ENCODE data around the gene TMEM117.

TMEM117 gene

DNA sequence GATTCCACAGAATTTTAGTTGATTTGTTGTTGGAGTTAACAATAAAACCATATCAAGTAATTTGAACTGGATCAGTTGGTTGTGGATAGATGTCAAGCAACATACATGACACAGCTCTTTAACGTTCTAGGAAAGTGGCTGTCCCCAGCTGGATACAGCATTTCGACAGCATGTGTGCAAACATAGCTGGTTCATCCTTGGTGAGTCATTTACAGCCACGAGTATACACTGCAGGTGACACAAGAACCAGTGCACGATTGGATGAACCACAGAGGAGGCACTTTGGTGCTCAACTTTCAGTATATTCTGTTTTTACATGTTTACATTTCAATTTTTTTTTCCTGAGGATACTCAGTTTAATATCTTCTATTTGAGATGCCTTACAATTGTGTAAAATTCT lies 242.4 kb downstream of the TMEM117 start:
- Histone ChIP-seq H3K4me3 (ENCODE audit: low read depth, low read length) (no peak overlapping the region), H3K79me1 (ENCODE audit: low read length) (no peaks in the 10 kb centered on the region)

DNA sequence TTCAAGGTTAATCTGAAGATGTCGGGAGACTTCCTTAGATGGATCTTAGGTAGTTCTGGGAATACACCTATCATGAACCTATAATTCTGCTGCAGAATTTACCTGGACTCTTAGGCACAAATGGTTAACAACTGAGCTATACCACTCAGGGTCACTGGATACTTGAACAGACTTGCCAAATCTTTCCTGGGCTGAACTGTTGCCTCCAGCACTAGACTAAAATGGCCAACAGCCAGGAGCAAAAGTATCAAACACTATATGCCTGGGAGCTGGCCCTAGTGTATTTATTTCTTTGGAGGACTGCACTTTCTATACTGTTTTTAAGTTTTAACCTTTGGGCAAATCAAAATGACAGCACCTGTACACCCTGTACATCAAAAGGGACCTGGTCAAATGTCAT lies 252.8 kb downstream of the TMEM117 start:
- no peak overlapping the region for H4K8ac ChIP-seq (ENCODE audit: low read depth, low read length)
- DNase-seq, result no peak

More for the DNA sequence above, 242.4 kb downstream of the TMEM117 start:
- Histone ChIP-seq H2AK5ac (ENCODE audit: low read length) (no peak overlapping the region), H3K79me2 (ENCODE audit: control insufficient read depth, insufficient read depth, low read length, poor library complexity) (no peaks in the 10 kb centered on the region), H3K4ac (ENCODE audit: low read depth, low read length) (no peak overlapping the region), H3K36me3 (ENCODE audit: control insufficient read depth in 1 of 2, insufficient read depth in 2 of 2, low read length in 2 of 2) (no peaks in the 10 kb centered on the region), H3K27ac (ENCODE audit: low read depth, low read length) (no peak overlapping the region), H3K18ac (ENCODE audit: low read length) (no peak overlapping the region), H4K91ac (ENCODE audit: low read depth, low read length) (no peak overlapping the region), H3K14ac (ENCODE audit: low read length) (no peak overlapping the region), H3K9me3 (ENCODE audit: insufficient read depth, low read depth, low read length) (no peaks in the 10 kb centered on the region), H3K27me3 (ENCODE audit: insufficient read depth, low read length) (no peaks in the 10 kb centered on the region), H3K23ac (ENCODE audit: low read length) (no peak overlapping the region), H2AFZ (ENCODE audit: insufficient read depth, low read length, poor library complexity) (no peak overlapping the region), H4K12ac (ENCODE audit: low read depth, low read length) (no peak overlapping the region), H3K4me2 (ENCODE audit: low read length) (no peak overlapping the region), H3K4me1 (ENCODE audit: control insufficient read depth in 1 of 2, insufficient read depth in 2 of 2, low read length in 2 of 2) (no peaks in the 10 kb centered on the region), H3K9ac (ENCODE audit: low read length) (no peak overlapping the region), H2BK120ac (ENCODE audit: insufficient read depth, low read length, poor library complexity) (no peak overlapping the region), H2BK12ac (ENCODE audit: low read length) (no peak overlapping the region), H2BK5ac (ENCODE audit: low read depth, low read length, poor library complexity) (no peak overlapping the region), H4K8ac (ENCODE audit: low read depth, low read length) (no peak overlapping the region)
- peak; percentile 5 to 28 for DNase-seq
- no CpG with 5 or more reads among the region's 4 CpGs for WGBS (ENCODE audit: extremely low coverage, insufficient coverage, insufficient read length)

DNA sequence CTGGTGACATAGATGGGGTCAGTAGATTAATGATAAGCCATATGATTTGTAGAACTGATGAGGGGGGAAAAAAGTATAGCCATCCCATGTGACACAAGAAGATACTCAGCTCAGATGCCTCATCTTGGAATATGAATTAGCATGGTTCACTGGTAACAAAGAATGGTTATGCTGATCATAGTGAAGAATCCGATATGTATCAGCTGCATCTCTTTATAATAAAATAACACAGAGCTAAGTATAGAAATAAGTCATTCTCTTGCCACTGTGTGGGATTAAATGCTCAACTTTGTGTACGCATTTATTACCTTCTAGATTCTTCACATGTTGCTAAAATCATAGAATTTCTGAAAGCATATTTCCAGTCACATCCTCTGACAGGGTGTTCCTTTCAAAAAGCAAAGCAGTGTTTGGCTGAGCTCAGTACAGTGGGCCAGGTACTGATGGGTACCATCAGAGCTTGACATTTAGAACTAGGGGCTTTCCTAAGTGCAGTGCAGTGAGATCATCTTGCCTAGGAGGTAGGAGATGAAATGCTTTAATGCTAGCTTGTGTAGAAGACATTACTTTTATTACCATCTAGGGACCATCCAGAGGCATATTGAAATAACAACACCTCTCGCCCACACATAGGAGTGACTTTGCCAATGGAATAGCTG lies 256.2 kb downstream of the TMEM117 start:
- no peak overlapping the region for H2BK5ac ChIP-seq (ENCODE audit: low read depth, low read length, poor library complexity)
- no peak overlapping the region for H4K12ac ChIP-seq (ENCODE audit: low read depth, low read length)
- H2BK12ac ChIP-seq (ENCODE audit: low read length), result no peak overlapping the region
- H3K23ac ChIP-seq (ENCODE audit: low read length), result no peak overlapping the region
- H3K27ac ChIP-seq (ENCODE audit: low read depth, low read length), result no peak overlapping the region
- H2BK120ac ChIP-seq (ENCODE audit: insufficient read depth, low read length, poor library complexity), result no peak overlapping the region
- H3K9ac ChIP-seq (ENCODE audit: low read length), result no peak overlapping the region
- H3K18ac ChIP-seq (ENCODE audit: low read length), result no peak overlapping the region
- H3K79me2 ChIP-seq (ENCODE audit: control insufficient read depth, insufficient read depth, low read length, poor library complexity), result no peaks in the 10 kb centered on the region
- no peak overlapping the region for H2AFZ ChIP-seq (ENCODE audit: insufficient read depth, low read length, poor library complexity)
- no peaks in the 10 kb centered on the region for H3K36me3 ChIP-seq (ENCODE audit: control insufficient read depth in 1 of 2, insufficient read depth in 2 of 2, low read length in 2 of 2)
- no CpG with 5 or more reads among the region's 3 CpGs for WGBS (ENCODE audit: extremely low coverage, insufficient coverage, insufficient read length)
- no peaks in the 10 kb centered on the region for H3K79me1 ChIP-seq (ENCODE audit: low read length)
- no peak overlapping the region for H2AK5ac ChIP-seq (ENCODE audit: low read length)
- H3K4ac ChIP-seq (ENCODE audit: low read depth, low read length), result no peak overlapping the region
- H3K14ac ChIP-seq (ENCODE audit: low read length), result no peak overlapping the region
- no peaks in the 10 kb centered on the region for H3K9me3 ChIP-seq (ENCODE audit: insufficient read depth, low read depth, low read length)
- no peak overlapping the region for H4K91ac ChIP-seq (ENCODE audit: low read depth, low read length)
- no peak overlapping the region for H3K4me2 ChIP-seq (ENCODE audit: low read length)
- no peaks in the 10 kb centered on the region for H3K27me3 ChIP-seq (ENCODE audit: insufficient read depth, low read length)
- H3K4me3 ChIP-seq (ENCODE audit: low read depth, low read length), result no peak overlapping the region
- H4K8ac ChIP-seq (ENCODE audit: low read depth, low read length), result no peak overlapping the region
- no peak for DNase-seq
- no peaks in the 10 kb centered on the region for H3K4me1 ChIP-seq (ENCODE audit: control insufficient read depth in 1 of 2, insufficient read depth in 2 of 2, low read length in 2 of 2)

More for the DNA sequence above, 252.8 kb downstream of the TMEM117 start:
- Histone ChIP-seq H3K27me3 (ENCODE audit: insufficient read depth, low read length) (no peaks in the 10 kb centered on the region), H4K91ac (ENCODE audit: low read depth, low read length) (no peak overlapping the region), H3K36me3 (ENCODE audit: control insufficient read depth in 1 of 2, insufficient read depth in 2 of 2, low read length in 2 of 2) (no peaks in the 10 kb centered on the region), H3K23ac (ENCODE audit: low read length) (no peak overlapping the region), H2AFZ (ENCODE audit: insufficient read depth, low read length, poor library complexity) (no peak overlapping the region), H3K18ac (ENCODE audit: low read length) (no peak overlapping the region), H3K79me1 (ENCODE audit: low read length) (no peaks in the 10 kb centered on the region), H4K12ac (ENCODE audit: low read depth, low read length) (no peak overlapping the region), H2BK5ac (ENCODE audit: low read depth, low read length, poor library complexity) (no peak overlapping the region), H3K9me3 (ENCODE audit: insufficient read depth, low read depth, low read length) (no peaks in the 10 kb centered on the region), H2BK120ac (ENCODE audit: insufficient read depth, low read length, poor library complexity) (no peak overlapping the region), H3K79me2 (ENCODE audit: control insufficient read depth, insufficient read depth, low read length, poor library complexity) (no peaks in the 10 kb centered on the region), H2AK5ac (ENCODE audit: low read length) (no peak overlapping the region), H3K4me3 (ENCODE audit: low read depth, low read length) (no peak overlapping the region), H3K4ac (ENCODE audit: low read depth, low read length) (no peak overlapping the region), H3K4me2 (ENCODE audit: low read length) (no peak overlapping the region), H2BK12ac (ENCODE audit: low read length) (no peak overlapping the region), H3K14ac (ENCODE audit: low read length) (no peak overlapping the region), H3K27ac (ENCODE audit: low read depth, low read length) (no peak overlapping the region), H3K9ac (ENCODE audit: low read length) (no peak overlapping the region), H3K4me1 (ENCODE audit: control insufficient read depth in 1 of 2, insufficient read depth in 2 of 2, low read length in 2 of 2) (no peaks in the 10 kb centered on the region)
- WGBS (ENCODE audit: extremely low coverage, insufficient coverage, insufficient read length), result no CpG with 5 or more reads among the region's 1 CpG

DNA sequence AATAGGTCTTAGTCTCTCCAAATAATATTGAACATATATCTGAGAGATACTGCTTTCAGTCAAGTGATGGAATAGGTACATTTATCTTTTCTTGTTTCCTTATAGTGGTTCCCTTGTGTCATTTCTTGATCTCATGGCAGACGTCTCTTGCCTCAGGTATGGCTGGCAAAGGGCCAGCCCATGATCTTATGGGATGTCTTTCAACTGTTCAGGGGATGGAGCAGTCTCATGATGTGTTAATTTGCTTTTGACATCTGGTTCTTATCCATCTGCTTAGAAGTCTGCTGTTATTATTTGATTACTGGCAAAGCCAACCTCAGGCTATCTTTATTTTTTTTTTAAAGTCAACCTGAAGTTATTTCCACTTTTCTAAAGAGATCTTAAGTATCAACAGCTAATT lies 262.9 kb downstream of the TMEM117 start:
- Histone ChIP-seq H2BK12ac (ENCODE audit: low read length) (no peak overlapping the region), H2AFZ (ENCODE audit: insufficient read depth, low read length, poor library complexity) (no peak overlapping the region), H3K14ac (ENCODE audit: low read length) (no peak overlapping the region), H3K4ac (ENCODE audit: low read depth, low read length) (no peak overlapping the region), H3K36me3 (ENCODE audit: control insufficient read depth in 1 of 2, insufficient read depth in 2 of 2, low read length in 2 of 2) (no peaks in the 10 kb centered on the region), H3K4me2 (ENCODE audit: low read length) (no peak overlapping the region), H3K27me3 (ENCODE audit: insufficient read depth, low read length) (no peaks in the 10 kb centered on the region), H4K91ac (ENCODE audit: low read depth, low read length) (no peak overlapping the region), H3K4me3 (ENCODE audit: low read depth, low read length) (no peak overlapping the region), H3K79me2 (ENCODE audit: control insufficient read depth, insufficient read depth, low read length, poor library complexity) (no peaks in the 10 kb centered on the region), H3K27ac (ENCODE audit: low read depth, low read length) (no peak overlapping the region), H2BK120ac (ENCODE audit: insufficient read depth, low read length, poor library complexity) (no peak overlapping the region), H2AK5ac (ENCODE audit: low read length) (no peak overlapping the region), H4K8ac (ENCODE audit: low read depth, low read length) (no peak overlapping the region), H3K4me1 (ENCODE audit: control insufficient read depth in 1 of 2, insufficient read depth in 2 of 2, low read length in 2 of 2) (no peaks in the 10 kb centered on the region), H4K12ac (ENCODE audit: low read depth, low read length) (no peak overlapping the region), H3K9me3 (ENCODE audit: insufficient read depth, low read depth, low read length) (no peaks in the 10 kb centered on the region), H3K79me1 (ENCODE audit: low read length) (no peaks in the 10 kb centered on the region), H3K18ac (ENCODE audit: low read length) (no peak overlapping the region), H3K23ac (ENCODE audit: low read length) (no peak overlapping the region), H2BK5ac (ENCODE audit: low read depth, low read length, poor library complexity) (no peak overlapping the region), H3K9ac (ENCODE audit: low read length) (no peak overlapping the region)
- no CpG with 5 or more reads among the region's 1 CpG for WGBS (ENCODE audit: extremely low coverage, insufficient coverage, insufficient read length)
- no peak for DNase-seq

Data from trophoblast cell (in vitro differentiated cells and primary cell).